HT-29 (cell line): ENCODE results near the gene PEX7. TPM values are rescaled to one million over a fixed set of nuclear protein-coding genes. Genes with fewer than 3 reads are reported as not detected.
"Not testable (repeated sequence)": the region's sequence is repeated elsewhere in the genome, so short reads cannot be mapped to it uniquely, and the experiment has no call there.

Experiments
- DNase-seq: peaks from one replicate; pipeline ENCODE4 v3.0.0-alpha.2; 2015; ENCODE audit warnings: low spot score
- total RNA-seq: library from RNA; depleted of rRNA; stranded (reverse); fragments of >200 nt; shearing (Covaris generic); gene quantifications from 2 replicates; pipeline ENCODE4 v1.2.3, GENCODE V29; 2014; rRNA removed

The PEX7 gene
- 16.5 and 19.5 TPM in 2 replicates for total RNA-seq

GRCh38 chr6:136822376-136823127 lies at the start of gene PEX7:
TSS of gene PEX7 (plus strand) at chr6:136822592. CDS start at chr6:136822666, 74 bp downstream.
- peak; percentile 88 for DNase-seq

GRCh38 chr6:136772685-136773472 lies 49.5 kb upstream of the PEX7 start:
- peak; percentile 27 for DNase-seq

GRCh38 chr6:136773473-136773796 lies 49.0 kb upstream of the PEX7 start:
- no peak for DNase-seq

- DNase-seq, result no peak
These were observed 48.0 kb upstream of the PEX7 start for GRCh38 chr6:136774228-136775041.

GRCh38 chr6:136775081-136775480 lies 47.3 kb upstream of the PEX7 start:
- no peak for DNase-seq

GRCh38 chr6:136775548-136775947 lies 46.8 kb upstream of the PEX7 start:
- DNase-seq, result no peak

GRCh38 chr6:136777651-136778050 lies 44.7 kb upstream of the PEX7 start:
- no peak for DNase-seq

- no peak for DNase-seq
These were observed 42.7 kb upstream of the PEX7 start for GRCh38 chr6:136779682-136780081.

- no peak for DNase-seq
These were observed 41.4 kb upstream of the PEX7 start for GRCh38 chr6:136780972-136781371.

- DNase-seq, result peak; percentile 35
These were observed 40.2 kb upstream of the PEX7 start for GRCh38 chr6:136782021-136782770.

- DNase-seq, result no peak
These were observed 39.4 kb upstream of the PEX7 start for GRCh38 chr6:136783021-136783420.

GRCh38 chr6:136783495-136784270 lies 38.7 kb upstream of the PEX7 start:
- no peak for DNase-seq

- no peak for DNase-seq
These were observed 38.1 kb upstream of the PEX7 start for GRCh38 chr6:136784271-136784664.

- no peak for DNase-seq
These were observed 37.3 kb upstream of the PEX7 start for GRCh38 chr6:136784910-136785746.

- DNase-seq, result no peak
These were observed 35.7 kb upstream of the PEX7 start for GRCh38 chr6:136786658-136787057.

GRCh38 chr6:136787726-136788068 lies 34.7 kb upstream of the PEX7 start:
- DNase-seq, result no peak

GRCh38 chr6:136788069-136788902 lies 34.1 kb upstream of the PEX7 start:
- peak; percentile 54 for DNase-seq

- not testable (repeated sequence) for DNase-seq
These were observed 33.0 kb upstream of the PEX7 start for GRCh38 chr6:136789440-136789839.
